ENCODE results near the gene MTMR8. TPM values are rescaled to one million over a fixed set of nuclear protein-coding genes. Genes with fewer than 3 reads are reported as not detected.

The MTMR8 gene
- total RNA-seq, 4 donors from 2014 or later, result 7.0 to 13.0 (median 8.9) TPM

DNA sequence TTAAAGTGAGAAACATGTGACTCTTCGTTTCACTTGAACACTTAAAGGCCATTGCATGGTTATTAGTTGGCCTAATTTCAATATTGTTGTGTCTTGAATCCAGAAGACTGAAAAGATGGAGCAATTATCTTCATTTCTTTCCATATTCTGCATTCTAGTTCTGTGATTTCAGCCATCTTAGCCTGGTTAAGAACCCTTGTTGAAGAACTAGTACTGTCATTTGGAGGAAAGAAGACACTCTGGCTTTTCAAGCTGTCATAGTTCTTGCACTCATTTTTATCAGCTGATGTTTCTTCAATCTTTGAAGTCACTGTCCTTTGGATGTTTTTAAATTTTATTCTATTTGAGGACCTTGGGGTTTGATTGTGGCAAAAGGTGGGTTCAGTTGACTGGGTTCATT lies 81.6 kb downstream of the MTMR8 start:
- H3K4me1 ChIP-seq, result no peaks in the 10 kb centered on the region
- no peak overlapping the region for H3K27ac ChIP-seq
- H3K27me3 ChIP-seq, result no peaks in the 10 kb centered on the region
- H3K4me3 ChIP-seq, result no peak overlapping the region
- no peak for DNase-seq
- H3K36me3 ChIP-seq, result no peaks in the 10 kb centered on the region
- no peaks in the 10 kb centered on the region for H3K9me3 ChIP-seq
- TF ChIP-seq, protein P1, sequence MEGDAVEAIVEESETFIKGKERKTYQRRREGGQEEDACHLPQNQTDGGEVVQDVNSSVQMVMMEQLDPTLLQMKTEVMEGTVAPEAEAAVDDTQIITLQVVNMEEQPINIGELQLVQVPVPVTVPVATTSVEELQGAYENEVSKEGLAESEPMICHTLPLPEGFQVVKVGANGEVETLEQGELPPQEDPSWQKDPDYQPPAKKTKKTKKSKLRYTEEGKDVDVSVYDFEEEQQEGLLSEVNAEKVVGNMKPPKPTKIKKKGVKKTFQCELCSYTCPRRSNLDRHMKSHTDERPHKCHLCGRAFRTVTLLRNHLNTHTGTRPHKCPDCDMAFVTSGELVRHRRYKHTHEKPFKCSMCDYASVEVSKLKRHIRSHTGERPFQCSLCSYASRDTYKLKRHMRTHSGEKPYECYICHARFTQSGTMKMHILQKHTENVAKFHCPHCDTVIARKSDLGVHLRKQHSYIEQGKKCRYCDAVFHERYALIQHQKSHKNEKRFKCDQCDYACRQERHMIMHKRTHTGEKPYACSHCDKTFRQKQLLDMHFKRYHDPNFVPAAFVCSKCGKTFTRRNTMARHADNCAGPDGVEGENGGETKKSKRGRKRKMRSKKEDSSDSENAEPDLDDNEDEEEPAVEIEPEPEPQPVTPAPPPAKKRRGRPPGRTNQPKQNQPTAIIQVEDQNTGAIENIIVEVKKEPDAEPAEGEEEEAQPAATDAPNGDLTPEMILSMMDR (IDR thresholded peaks at IDR 0.05), result no peak
- TF ChIP-seq POLR2A (IDR thresholded peaks at IDR 0.05), result no peak

DNA sequence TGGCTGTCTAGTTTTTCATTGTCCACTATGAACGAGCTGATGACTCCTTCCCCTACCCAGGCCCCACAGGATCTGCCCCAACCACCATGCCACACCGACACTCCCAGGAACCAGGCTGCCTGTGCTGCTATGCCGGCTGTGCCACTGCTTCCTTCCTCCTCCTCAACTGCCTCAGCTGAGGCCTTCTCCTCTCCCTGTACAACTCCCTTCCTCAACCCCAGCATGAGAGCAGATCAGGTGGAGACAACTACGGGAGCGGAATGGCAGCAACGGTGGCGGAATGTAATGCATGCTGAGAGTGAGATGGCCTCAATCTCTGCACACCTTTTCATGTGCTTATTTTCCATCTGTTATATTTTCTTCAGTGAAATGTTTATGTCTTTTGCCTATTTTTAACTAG lies 88.5 kb downstream of the MTMR8 start:
- Histone ChIP-seq H3K4me3 (no peak overlapping the region), H3K4me1 (no peaks in the 10 kb centered on the region), H3K36me3 (no peaks in the 10 kb centered on the region), H3K9me3 (peaks cover 0 to 5% (median 0%) of the 10 kb centered on the region in 4 donors), H3K27me3 (no peaks in the 10 kb centered on the region), H3K27ac (no peak overlapping the region)
- DNase-seq, result no peak
- no peak for TF ChIP-seq POLR2A (IDR thresholded peaks at IDR 0.05)
- TF ChIP-seq, protein P1 (IDR thresholded peaks at IDR 0.05), result no peak

DNA sequence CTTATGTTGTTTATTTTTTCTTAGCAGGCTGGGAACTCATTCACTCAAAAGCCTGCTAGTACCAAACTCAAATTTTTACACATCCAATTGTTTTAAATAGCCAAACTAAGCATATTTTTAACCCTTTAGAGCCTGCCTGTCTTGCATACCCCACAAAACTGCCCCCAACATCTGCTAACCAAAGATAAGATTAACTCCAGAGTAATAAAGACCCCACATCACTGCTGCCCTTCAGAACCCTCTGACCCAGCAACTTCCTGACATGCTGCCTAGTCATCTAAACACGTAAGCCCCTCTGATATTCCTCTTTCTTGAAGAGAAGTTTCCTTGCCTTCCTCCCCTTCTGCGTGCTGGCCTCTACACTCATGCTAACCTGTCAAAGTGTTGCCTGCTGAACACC lies 104.1 kb downstream of the MTMR8 start:
- no peak for TF ChIP-seq POLR2A (IDR thresholded peaks at IDR 0.05)
- TF ChIP-seq, protein P1 (IDR thresholded peaks at IDR 0.05), result no peak
- no peak overlapping the region for H3K4me3 ChIP-seq
- no peaks in the 10 kb centered on the region for H3K27me3 ChIP-seq
- H3K27ac ChIP-seq, result no peak overlapping the region
- no peaks in the 10 kb centered on the region for H3K4me1 ChIP-seq
- H3K9me3 ChIP-seq, result no peaks in the 10 kb centered on the region
- no peak for DNase-seq
- no peaks in the 10 kb centered on the region for H3K36me3 ChIP-seq

DNA sequence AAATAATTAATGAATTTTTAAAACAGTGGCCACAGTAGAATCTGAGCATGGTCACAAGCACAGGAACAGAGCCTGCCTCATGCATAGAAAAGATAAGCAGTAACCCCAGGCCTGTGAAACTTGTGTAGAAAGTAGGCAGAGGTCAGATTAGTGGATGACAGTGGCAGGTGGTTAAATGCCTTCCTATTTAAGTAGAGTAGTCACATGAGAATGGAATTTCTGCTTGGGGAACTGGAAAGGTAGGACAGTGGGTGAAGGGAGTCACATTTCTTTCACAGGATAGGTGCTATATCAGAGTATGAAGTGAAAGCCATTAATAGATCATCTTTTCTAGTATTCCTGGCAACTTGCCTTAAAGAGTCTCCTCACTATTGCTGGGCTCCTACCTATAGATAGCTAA lies 130.0 kb downstream of the MTMR8 start:
- no peaks in the 10 kb centered on the region for H3K4me1 ChIP-seq
- no peaks in the 10 kb centered on the region for H3K9me3 ChIP-seq
- DNase-seq, result no peak
- H3K4me3 ChIP-seq, result no peak overlapping the region
- no peaks in the 10 kb centered on the region for H3K36me3 ChIP-seq
- H3K27ac ChIP-seq, result no peak overlapping the region
- H3K27me3 ChIP-seq, result no peaks in the 10 kb centered on the region
- TF ChIP-seq, protein P1 (IDR thresholded peaks at IDR 0.05), result no peak
- TF ChIP-seq POLR2A (IDR thresholded peaks at IDR 0.05), result no peak

DNA sequence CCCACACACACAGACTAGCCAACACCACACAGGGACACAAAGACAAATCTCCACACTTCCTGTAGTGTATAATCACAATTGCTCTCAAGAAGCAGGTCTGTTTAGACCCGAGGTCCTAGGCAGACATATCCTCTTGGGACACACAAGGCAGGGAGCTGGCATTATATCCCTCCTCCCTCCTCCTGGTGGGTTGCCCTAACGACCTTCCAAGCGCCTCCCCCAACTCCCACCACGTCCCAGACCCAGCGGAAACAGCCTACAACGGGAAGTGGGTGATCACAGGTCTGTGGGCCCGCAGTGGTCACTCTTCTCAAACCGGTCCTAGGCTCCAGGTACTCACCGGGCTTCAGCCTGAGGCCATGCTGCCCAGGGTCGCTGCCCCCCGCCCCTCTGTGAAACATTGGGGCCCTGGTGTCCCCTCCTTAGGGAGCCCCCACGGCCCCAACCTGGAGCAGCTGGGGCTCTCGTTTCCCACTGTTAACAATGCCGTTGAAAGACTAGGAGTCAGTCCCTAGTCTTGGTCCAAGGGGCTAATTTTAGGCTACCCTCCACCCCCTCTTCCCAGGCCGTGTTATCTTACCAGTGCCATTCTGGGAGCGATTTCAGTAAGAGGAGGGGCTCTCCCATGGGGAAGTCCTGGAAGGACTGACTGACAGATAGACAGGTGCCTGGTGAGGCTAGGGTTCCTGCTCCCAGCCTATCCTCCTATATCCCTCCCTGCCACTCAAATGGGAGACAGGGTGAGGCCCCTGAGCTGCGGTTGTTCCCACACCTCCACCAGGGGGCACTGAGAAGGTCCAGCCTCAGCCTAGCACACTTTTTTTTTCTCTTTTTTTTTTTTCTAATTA lies 164.9 kb downstream of the MTMR8 start, which contains the start of gene ASB12:
Gene ASB12, minus strand, starts transcription at position 485 of the 848 bp plus-strand sequence. CDS start 4,957 bp downstream, outside the sequence.
- H3K9me3 ChIP-seq, result no peaks in the 10 kb centered on the region
- no peaks in the 10 kb centered on the region for H3K4me1 ChIP-seq
- H3K27ac ChIP-seq, result no peak within 1 kb of the TSS
- H3K4me3 ChIP-seq, result no peak within 1 kb of the TSS
- DNase-seq, result no peak
- H3K36me3 ChIP-seq, result no peaks in the 10 kb centered on the region
- TF ChIP-seq, protein P1 (IDR thresholded peaks at IDR 0.05), result no peak
- no peak for TF ChIP-seq POLR2A (IDR thresholded peaks at IDR 0.05)
- H3K27me3 ChIP-seq, result no peaks in the 10 kb centered on the region
